GM20431 (cell line): ENCODE data around the gene SH3RF3.
"Not testable (repeated sequence)": the region's sequence is repeated elsewhere in the genome, so short reads cannot be mapped to it uniquely, and the experiment has no call there.

ENCODE experiments used
- in situ Hi-C: fragments of 300-500 bp; cut with MseI, MboI; formaldehyde crosslinking; loops from one replicate; pipeline ENCODE4 v1.15.0; 2020; ENCODE audit warnings: low sequenced_read_pairs; ENCODE audit not compliant: unreplicated experiment

SH3RF3 gene

GRCh38 chr2:109531896-109532727, 403.1 kb downstream of the SH3RF3 start:
- in situ Hi-C loops, result no loop called here

- in situ Hi-C loops, result no loop called here
These were observed 403.7 kb downstream of the SH3RF3 start for GRCh38 chr2:109532728-109533076.

GRCh38 chr2:109533823-109534222, 404.8 kb downstream of the SH3RF3 start:
- in situ Hi-C loops, result no loop called here

- in situ Hi-C loops, result no loop called here
These were observed 406.4 kb downstream of the SH3RF3 start for GRCh38 chr2:109535217-109535946.

- in situ Hi-C loops, result not testable (repeated sequence)
These were observed 407.6 kb downstream of the SH3RF3 start for GRCh38 chr2:109536556-109536955.

- in situ Hi-C loops, result no loop called here
These were observed 408.7 kb downstream of the SH3RF3 start for GRCh38 chr2:109537565-109538222.

GRCh38 chr2:109538546-109538945, 409.5 kb downstream of the SH3RF3 start:
- in situ Hi-C loops, result no loop called here

GRCh38 chr2:109542384-109542783, 413.4 kb downstream of the SH3RF3 start:
- in situ Hi-C loops, result no loop called here

- in situ Hi-C loops, result no loop called here
These were observed 417.1 kb downstream of the SH3RF3 start for GRCh38 chr2:109545828-109546713.

- in situ Hi-C loops, result no loop called here
These were observed 418.3 kb downstream of the SH3RF3 start for GRCh38 chr2:109547280-109547679.

GRCh38 chr2:109549016-109549590, 420.1 kb downstream of the SH3RF3 start:
- in situ Hi-C loops, result no loop called here
